ENCODE data around the gene CTCF.

CTCF gene

GRCh38 chr16:67562918-67563707 is 787 bp downstream of the CTCF start:
- under 1% methylated on average over 75 of the region's 96 CpGs for WGBS (ENCODE audit: insufficient coverage)
- H3K4me1 ChIP-seq (ENCODE audit: control extremely low read depth in 1 of 4, control insufficient read depth in 4 of 4, insufficient read depth in 4 of 4, low read length in 3 of 4), result peaks cover 15 to 41% (median 33%) of the 10 kb centered on the region in 4 experiments
- POLR2A ChIA-PET, result interaction anchor here (0.6 to 4.2 kb wide), 7 partner anchors 10 to 104 kb away, joined by 3 to 80 read pairs (median 5); partner anchors contain the start of genes C16orf86, CARMIL2 and ENKD1
- H3K27ac ChIP-seq (ENCODE audit: insufficient read depth in 1 of 2, low read depth in 1 of 2, low read length in 2 of 2, poor library complexity in 1 of 2, severe bottlenecking in 2 of 2), result peak overlapping the region; percentile 78 to 96
- CTCF ChIA-PET, result interaction anchor here (1.0 to 12.5 kb wide), 20 partner anchors 9 to 107 kb away, joined by 3 to 308 read pairs (median 6); partner anchors contain the start of gene CARMIL2
- DNase-seq, result peak; percentile 76 to 88 (median 86)
- no peaks in the 10 kb centered on the region for H3K9me3 ChIP-seq (ENCODE audit: control extremely low read depth in 1 of 5, control insufficient read depth in 4 of 5, insufficient read depth in 2 of 5, low read depth in 1 of 5, low read length in 4 of 5)
- peaks cover 0 to 3% (median 0%) of the 10 kb centered on the region in 4 experiments for H3K36me3 ChIP-seq (ENCODE audit: control insufficient read depth in 4 of 4, insufficient read depth in 4 of 4, low read length in 3 of 4)
- peak overlapping the region; percentile 85 to 100 (median 93) for H3K4me3 ChIP-seq (ENCODE audit: control insufficient read depth in 1 of 7, extremely low read depth in 1 of 7, insufficient read depth in 4 of 7, low read depth in 2 of 7, low read length in 6 of 7)
- no peaks in the 10 kb centered on the region for H3K27me3 ChIP-seq (replicated peaks in 2 of 5; ENCODE audit: control insufficient read depth in 4 of 5, insufficient read depth in 5 of 5, low read length in 4 of 5)

- POLR2A ChIA-PET, result interaction anchor here (0.7 to 4.2 kb wide), 5 partner anchors 11 to 104 kb away, joined by 5 to 80 read pairs (median 8); partner anchors contain the start of genes C16orf86 and ENKD1
- H3K4me1 ChIP-seq (ENCODE audit: control extremely low read depth in 1 of 4, control insufficient read depth in 4 of 4, insufficient read depth in 4 of 4, low read length in 3 of 4), result peaks cover 15 to 40% (median 33%) of the 10 kb centered on the region in 4 experiments
- H3K36me3 ChIP-seq (ENCODE audit: control insufficient read depth in 4 of 4, insufficient read depth in 4 of 4, low read length in 3 of 4), result peaks cover 0 to 3% (median 0%) of the 10 kb centered on the region in 4 experiments
- peak overlapping the region; percentile 85 to 100 (median 93) for H3K4me3 ChIP-seq (ENCODE audit: control insufficient read depth in 1 of 7, extremely low read depth in 1 of 7, insufficient read depth in 4 of 7, low read depth in 2 of 7, low read length in 6 of 7)
- peak; percentile 25 to 71 (median 68) for DNase-seq
- H3K27ac ChIP-seq (ENCODE audit: insufficient read depth in 1 of 2, low read depth in 1 of 2, low read length in 2 of 2, poor library complexity in 1 of 2, severe bottlenecking in 2 of 2), result peak overlapping the region; percentile 78 to 96
- WGBS (ENCODE audit: insufficient coverage), result 0% methylated on average over 12 of the region's 20 CpGs
- CTCF ChIA-PET, result interaction anchor here (0.9 to 12.5 kb wide), 20 partner anchors 10 to 104 kb away, joined by 3 to 308 read pairs (median 5); partner anchors contain the start of gene CARMIL2
- no peaks in the 10 kb centered on the region for H3K27me3 ChIP-seq (replicated peaks in 2 of 5; ENCODE audit: control insufficient read depth in 4 of 5, insufficient read depth in 5 of 5, low read length in 4 of 5)
- no peaks in the 10 kb centered on the region for H3K9me3 ChIP-seq (ENCODE audit: control extremely low read depth in 1 of 5, control insufficient read depth in 4 of 5, insufficient read depth in 2 of 5, low read depth in 1 of 5, low read length in 4 of 5)
Measured at GRCh38 chr16:67563708-67564468, 1.6 kb downstream of the CTCF start.

DNA sequence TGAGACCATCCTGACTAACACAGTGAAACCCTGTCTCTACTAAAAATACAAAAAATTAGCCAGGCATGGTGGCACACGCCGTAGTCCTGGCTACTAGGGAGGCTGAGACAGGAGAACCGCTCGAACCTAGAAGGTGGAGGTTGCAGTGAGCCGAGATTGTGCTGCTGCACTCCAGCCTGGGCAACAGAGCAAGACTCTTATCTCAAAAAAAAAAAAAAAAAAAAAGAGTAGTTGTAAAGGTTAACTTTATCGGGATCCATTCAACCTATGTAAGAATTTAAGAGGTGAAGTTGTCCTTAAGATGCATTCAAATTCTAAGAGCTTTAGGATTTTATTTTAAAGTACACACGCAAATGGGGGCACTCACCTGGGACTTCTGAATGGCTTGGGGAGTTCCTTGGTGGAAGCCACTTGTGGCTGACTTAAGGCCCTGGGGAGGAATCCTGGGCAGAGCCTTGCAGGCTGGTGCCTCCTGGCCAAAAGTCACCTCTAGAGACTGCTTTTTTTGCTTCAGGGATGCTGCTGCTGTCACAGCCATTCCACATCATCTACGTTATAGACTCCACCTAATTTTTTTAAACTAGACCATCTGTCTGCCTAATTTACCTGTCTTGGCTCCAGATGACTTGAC is 3.3 kb downstream of the CTCF start:
- 97% methylated on average over 6 of the region's 8 CpGs for WGBS (ENCODE audit: insufficient coverage)
- POLR2A ChIA-PET, result interaction anchor here (0.7 kb wide), 2 partner anchors 21 to 80 kb away, joined by 3 to 5 read pairs; no protein-coding TSS in a partner anchor
- Histone ChIP-seq H3K4me3 (ENCODE audit: control insufficient read depth in 1 of 7, extremely low read depth in 1 of 7, insufficient read depth in 4 of 7, low read depth in 2 of 7, low read length in 6 of 7) (no peak overlapping the region), H3K36me3 (ENCODE audit: control insufficient read depth in 4 of 4, insufficient read depth in 4 of 4, low read length in 3 of 4) (no peaks in the 10 kb centered on the region), H3K9me3 (ENCODE audit: control extremely low read depth in 1 of 5, control insufficient read depth in 4 of 5, insufficient read depth in 2 of 5, low read depth in 1 of 5, low read length in 4 of 5) (no peaks in the 10 kb centered on the region), H3K27ac (ENCODE audit: insufficient read depth in 1 of 2, low read depth in 1 of 2, low read length in 2 of 2, poor library complexity in 1 of 2, severe bottlenecking in 2 of 2) (no peak overlapping the region), H3K27me3 (replicated peaks in 2 of 5; ENCODE audit: control insufficient read depth in 4 of 5, insufficient read depth in 5 of 5, low read length in 4 of 5) (no peaks in the 10 kb centered on the region), H3K4me1 (ENCODE audit: control extremely low read depth in 1 of 4, control insufficient read depth in 4 of 4, insufficient read depth in 4 of 4, low read length in 3 of 4) (peaks cover 15 to 30% (median 26%) of the 10 kb centered on the region in 4 experiments)
- DNase-seq, result no peak
- CTCF ChIA-PET, result interaction anchor here (1.0 kb wide), 1 partner anchor 45 kb away, joined by 3 read pairs; no protein-coding TSS in a partner anchor

- no peak for DNase-seq
- CTCF ChIA-PET, result interaction anchor here (0.7 to 4.3 kb wide), 7 partner anchors 9 to 252 kb away, joined by 3 to 15 read pairs (median 7); partner anchors contain the start of genes CARMIL2 and CTCF
- WGBS (ENCODE audit: insufficient coverage), result no CpG with 5 or more reads among the region's 2 CpGs
Measured at GRCh38 chr16:67571464-67571863, 9.1 kb downstream of the CTCF start.

GRCh38 chr16:67571981-67572431 is 9.7 kb downstream of the CTCF start:
- no peaks in the 10 kb centered on the region for H3K27me3 ChIP-seq (replicated peaks in 2 of 5; ENCODE audit: control insufficient read depth in 4 of 5, insufficient read depth in 5 of 5, low read length in 4 of 5)
- H3K4me1 ChIP-seq (ENCODE audit: control extremely low read depth in 1 of 4, control insufficient read depth in 4 of 4, insufficient read depth in 4 of 4, low read length in 3 of 4), result no peaks in the 10 kb centered on the region
- no peak for DNase-seq
- ChIA-PET CTCF (interaction anchor here (0.7 to 4.3 kb wide), 7 partner anchors 8 to 252 kb away, joined by 3 to 15 read pairs (median 7); partner anchors contain the start of genes CARMIL2 and CTCF), POLR2A (no interaction called here)
- H3K4me3 ChIP-seq (ENCODE audit: control insufficient read depth in 1 of 7, extremely low read depth in 1 of 7, insufficient read depth in 4 of 7, low read depth in 2 of 7, low read length in 6 of 7), result no peak overlapping the region
- peaks cover 19 to 40% (median 31%) of the 10 kb centered on the region in 4 experiments for H3K36me3 ChIP-seq (ENCODE audit: control insufficient read depth in 4 of 4, insufficient read depth in 4 of 4, low read length in 3 of 4)
- no peak overlapping the region for H3K27ac ChIP-seq (ENCODE audit: insufficient read depth in 1 of 2, low read depth in 1 of 2, low read length in 2 of 2, poor library complexity in 1 of 2, severe bottlenecking in 2 of 2)
- WGBS (ENCODE audit: insufficient coverage), result 100% methylated on average over 2 of the region's 4 CpGs
- H3K9me3 ChIP-seq (ENCODE audit: control extremely low read depth in 1 of 5, control insufficient read depth in 4 of 5, insufficient read depth in 2 of 5, low read depth in 1 of 5, low read length in 4 of 5), result no peaks in the 10 kb centered on the region

More at GRCh38 chr16:67571464-67571863, 9.1 kb downstream of the CTCF start:
- Histone ChIP-seq H3K27me3 (replicated peaks in 2 of 5; ENCODE audit: control insufficient read depth in 4 of 5, insufficient read depth in 5 of 5, low read length in 4 of 5) (no peaks in the 10 kb centered on the region), H3K4me3 (ENCODE audit: control insufficient read depth in 1 of 7, extremely low read depth in 1 of 7, insufficient read depth in 4 of 7, low read depth in 2 of 7, low read length in 6 of 7) (no peak overlapping the region), H3K4me1 (ENCODE audit: control extremely low read depth in 1 of 4, control insufficient read depth in 4 of 4, insufficient read depth in 4 of 4, low read length in 3 of 4) (no peaks in the 10 kb centered on the region), H3K36me3 (ENCODE audit: control insufficient read depth in 4 of 4, insufficient read depth in 4 of 4, low read length in 3 of 4) (peaks cover 16 to 40% (median 30%) of the 10 kb centered on the region in 4 experiments), H3K27ac (ENCODE audit: insufficient read depth in 1 of 2, low read depth in 1 of 2, low read length in 2 of 2, poor library complexity in 1 of 2, severe bottlenecking in 2 of 2) (no peak overlapping the region), H3K9me3 (ENCODE audit: control extremely low read depth in 1 of 5, control insufficient read depth in 4 of 5, insufficient read depth in 2 of 5, low read depth in 1 of 5, low read length in 4 of 5) (no peaks in the 10 kb centered on the region)
- POLR2A ChIA-PET, result no interaction called here

DNA sequence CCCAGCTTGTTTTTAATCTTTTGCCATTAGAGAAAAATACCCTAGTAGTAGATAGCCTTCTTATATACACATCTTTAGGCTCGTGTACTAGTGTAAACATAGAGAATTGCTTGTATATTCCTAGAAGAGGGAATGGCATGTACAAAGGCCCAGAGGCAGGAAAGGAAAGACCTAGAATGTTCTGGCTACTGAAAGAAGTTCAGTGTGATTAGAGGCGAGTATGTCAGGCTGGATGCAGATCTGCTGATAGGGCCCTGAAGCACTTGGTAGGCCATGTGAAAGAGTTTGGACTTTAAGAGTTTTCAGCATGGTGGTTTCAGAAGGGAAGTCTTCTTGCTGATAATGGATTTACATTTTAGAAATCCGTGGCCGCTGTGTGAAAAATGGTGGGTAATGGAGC is 17.4 kb downstream of the CTCF start:
- Histone ChIP-seq H3K4me3 (ENCODE audit: control insufficient read depth in 1 of 7, extremely low read depth in 1 of 7, insufficient read depth in 4 of 7, low read depth in 2 of 7, low read length in 6 of 7) (no peak overlapping the region), H3K27ac (ENCODE audit: insufficient read depth in 1 of 2, low read depth in 1 of 2, low read length in 2 of 2, poor library complexity in 1 of 2, severe bottlenecking in 2 of 2) (no peak overlapping the region), H3K27me3 (replicated peaks in 2 of 5; ENCODE audit: control insufficient read depth in 4 of 5, insufficient read depth in 5 of 5, low read length in 4 of 5) (no peaks in the 10 kb centered on the region), H3K4me1 (ENCODE audit: control extremely low read depth in 1 of 4, control insufficient read depth in 4 of 4, insufficient read depth in 4 of 4, low read length in 3 of 4) (no peaks in the 10 kb centered on the region), H3K36me3 (ENCODE audit: control insufficient read depth in 4 of 4, insufficient read depth in 4 of 4, low read length in 3 of 4) (peaks cover 5 to 27% (median 18%) of the 10 kb centered on the region in 4 experiments), H3K9me3 (ENCODE audit: control extremely low read depth in 1 of 5, control insufficient read depth in 4 of 5, insufficient read depth in 2 of 5, low read depth in 1 of 5, low read length in 4 of 5) (no peaks in the 10 kb centered on the region)
- 88% methylated on average over 3 of the region's 4 CpGs for WGBS (ENCODE audit: insufficient coverage)
- DNase-seq, result no peak
- POLR2A ChIA-PET, result no interaction called here
- CTCF ChIA-PET, result interaction anchor here (0.9 to 2.0 kb wide), 4 partner anchors 8 to 59 kb away, joined by 3 to 7 read pairs (median 4); no protein-coding TSS in a partner anchor

Data from common myeloid progenitor, CD34-positive (primary cell).